ENCODE results near the gene TMEM273.

GRCh38 chr10:49202266-49202665 lies 14.1 kb upstream of the TMEM273 start:
- TF ChIP-seq POLR2A (IDR thresholded peaks at IDR 0.05) = no peak
- no peak for TF ChIP-seq CTCF (IDR thresholded peaks at IDR 0.05)
